Aorta (tissue), 5 donors: Measurements from ENCODE around the gene RASD1. TPM values are rescaled to one million over a fixed set of nuclear protein-coding genes. Genes with fewer than 3 reads are reported as not detected.

ENCODE experiments used
- ATAC-seq: fragments of 200-7000 bp; cut with Tn5 transposase; one replicate; pipeline ENCODE4 v1.9.1; 2022; ENCODE audit warnings: moderate library complexity; ENCODE audit not compliant: low FRiP score
- DNase-seq, 2 donors: peaks; one replicate each; pipeline ENCODE4 v3.0.0-alpha.2; 2020
- H3K27ac ChIP-seq, 2 donors: one replicate each; pipeline ENCODE4 v1.5.1; 2013; ENCODE audit warnings: low read length in 2 of 2, mild to moderate bottlenecking in 2 of 2, moderate library complexity in 2 of 2, control low read depth in 1 of 2, inconsistent platforms in 1 of 2, low read depth in 1 of 2
- H3K27me3 ChIP-seq, 2 donors: one replicate each; pipeline ENCODE4 v1.6.1; 2013; ENCODE audit warnings: control low read depth in 1 of 2, low read length in 1 of 2, mild to moderate bottlenecking in 1 of 2, moderate library complexity in 1 of 2; ENCODE audit not compliant: insufficient read depth in 2 of 2, control insufficient read depth in 1 of 2
- H3K36me3 ChIP-seq, 2 donors: one replicate each; pipeline ENCODE4 v1.6.1; 2013; ENCODE audit warnings: control low read depth in 1 of 2, low read length in 1 of 2, mild to moderate bottlenecking in 1 of 2; ENCODE audit not compliant: insufficient read depth in 2 of 2, control insufficient read depth in 1 of 2
- H3K4me1 ChIP-seq, 2 donors: one replicate each; pipeline ENCODE4 v1.6.1; 2013; ENCODE audit warnings: low read length in 2 of 2, control low read depth in 1 of 2, mild to moderate bottlenecking in 1 of 2, moderate library complexity in 1 of 2; ENCODE audit not compliant: insufficient read depth in 2 of 2, control insufficient read depth in 1 of 2
- H3K4me3 ChIP-seq, 2 donors: one replicate each; pipeline ENCODE4 v1.5.1; 2013; ENCODE audit warnings: low read length in 2 of 2, control low read depth in 1 of 2, mild to moderate bottlenecking in 1 of 2
- H3K9me3 ChIP-seq: one replicate; pipeline ENCODE4 v1.6.1; 2013; ENCODE audit warnings: mild to moderate bottlenecking, low read length; ENCODE audit not compliant: control insufficient read depth
- WGBS, 2 donors: extraction: QIAGEN DNeasy Blood & Tissue Kit; methylation state at CpG; one replicate each; pipeline ENCODE4 v1.1.7; 2013; 5-methylcytosine and 5-hydroxymethylcytosine counted together
- intact Hi-C, 2 donors: fragments of 100-400 bp; cut with DNase I; formaldehyde crosslinking; loops; one replicate each; pipeline versions ENCODE4 v1.14.2 to v1.15.0; 2022
- polyA plus RNA-seq, 2 donors: library from polyadenylated mRNA; stranded (reverse); fragments of 200-250 nt; gene quantifications; one replicate each; pipeline ENCODE4 v1.2.3, GENCODE V29; 2013
- total RNA-seq, 2 donors: library from RNA; stranded (reverse); fragmentation: NEBNext Ultra II Directional; extraction: Animal tissue kit (Norgen Biotek cat#: 25700); gene quantifications; one replicate each; pipeline ENCODE4 v1.2.1, GENCODE V29; 2021
- donor health status: healthy with polysubstance abuse.
- donor health status: Bipolar disorder and iron deficiency.
- donor health status: DM: no; HTN: no; CAD: no.
- donor health status: DM: no; HTN: no; CAD: no.
- donor health status: DM: yes; HTN: yes; CAD: no.

The RASD1 gene
- total and polyA plus RNA-seq, 4 donors, result 2.9 to 50.1 (median 8.3) TPM

GRCh38 chr17:17448723-17449122 lies 47.5 kb downstream of the RASD1 start:
- H3K36me3 ChIP-seq, result no peaks in the 10 kb centered on the region
- H3K9me3 ChIP-seq, result no peaks in the 10 kb centered on the region
- no peaks in the 10 kb centered on the region for H3K27me3 ChIP-seq
- DNase-seq (no peak), ATAC-seq (no peak)
- intact Hi-C loops, result no loop called here
- no peaks in the 10 kb centered on the region for H3K4me1 ChIP-seq
- no peak overlapping the region for H3K27ac ChIP-seq
- no peak overlapping the region for H3K4me3 ChIP-seq
- 86 to 95% methylated on average over 4 of the region's 4 CpGs for WGBS, 2 donors

- intact Hi-C loops, result no loop called here
- no peak for ATAC-seq
These were observed 48.1 kb downstream of the RASD1 start for GRCh38 chr17:17448076-17448475.

GRCh38 chr17:17447264-17447663 lies 48.9 kb downstream of the RASD1 start:
- WGBS, 2 donors, result 75 to 81% methylated on average over 5 of the region's 5 CpGs
- intact Hi-C loops, result no loop called here
- Histone ChIP-seq H3K4me3 (no peak overlapping the region), H3K4me1 (no peaks in the 10 kb centered on the region), H3K27ac (no peak overlapping the region), H3K27me3 (no peaks in the 10 kb centered on the region), H3K9me3 (no peaks in the 10 kb centered on the region), H3K36me3 (no peaks in the 10 kb centered on the region)
- DNase-seq (no peak), ATAC-seq (no peak)

More at GRCh38 chr17:17448076-17448475, 48.1 kb downstream of the RASD1 start:
- 64 to 66% methylated on average over 5 of the region's 5 CpGs for WGBS, 2 donors
- H3K27ac ChIP-seq, result no peak overlapping the region
- DNase-seq, result no peak
- no peaks in the 10 kb centered on the region for H3K36me3 ChIP-seq
- no peak overlapping the region for H3K4me3 ChIP-seq
- H3K9me3 ChIP-seq, result no peaks in the 10 kb centered on the region
- no peaks in the 10 kb centered on the region for H3K4me1 ChIP-seq
- no peaks in the 10 kb centered on the region for H3K27me3 ChIP-seq

- 86 to 91% methylated on average over 4 of the region's 4 CpGs for WGBS, 2 donors
- intact Hi-C loops, result no loop called here
These were observed 49.5 kb downstream of the RASD1 start for GRCh38 chr17:17446666-17447155.

GRCh38 chr17:17445925-17446665 lies 50.1 kb downstream of the RASD1 start:
- Histone ChIP-seq H3K36me3 (no peaks in the 10 kb centered on the region), H3K9me3 (no peaks in the 10 kb centered on the region), H3K4me1 (no peaks in the 10 kb centered on the region), H3K27me3 (no peaks in the 10 kb centered on the region), H3K4me3 (no peak overlapping the region), H3K27ac (no peak overlapping the region)
- intact Hi-C loops, result no loop called here
- 33 to 38% methylated on average over 12 of the region's 12 CpGs for WGBS, 2 donors
- ATAC-seq (peak; percentile 39), DNase-seq (no peak)

More at GRCh38 chr17:17446666-17447155, 49.5 kb downstream of the RASD1 start:
- Histone ChIP-seq H3K27ac (no peak overlapping the region), H3K27me3 (no peaks in the 10 kb centered on the region), H3K36me3 (no peaks in the 10 kb centered on the region), H3K4me3 (no peak overlapping the region), H3K4me1 (no peaks in the 10 kb centered on the region), H3K9me3 (no peaks in the 10 kb centered on the region)
- DNase-seq (no peak), ATAC-seq (no peak)

GRCh38 chr17:17445296-17445924 lies 50.8 kb downstream of the RASD1 start:
- ATAC-seq, result no peak
- intact Hi-C loops, result no loop called here
- 70 to 72% methylated on average over 8 of the region's 8 CpGs for WGBS, 2 donors

More at GRCh38 chr17:17445296-17445924, 50.8 kb downstream of the RASD1 start:
- Histone ChIP-seq H3K36me3 (no peaks in the 10 kb centered on the region), H3K4me1 (no peaks in the 10 kb centered on the region), H3K9me3 (no peaks in the 10 kb centered on the region), H3K27me3 (no peaks in the 10 kb centered on the region), H3K4me3 (no peak overlapping the region), H3K27ac (no peak overlapping the region)
- DNase-seq, result no peak

Other genes starting within 250 kb of the RASD1 start
- 10 to 100 TPM; 39.2 to 40.3 TPM for gene COPS3, start 215.1 kb downstream of the RASD1 start, total RNA-seq
- gene COPS3, start 215.1 kb downstream of the RASD1 start, polyA plus RNA-seq, result 10 to 100 TPM; 32.5 to 39.3 TPM
- 1 to 10 TPM; 1.2 to 2.2 TPM for gene NT5M, start 193.0 kb downstream of the RASD1 start, total RNA-seq
- 1 to 10 TPM in 1 of 2 donors, not detected in 1; 1.6 TPM for gene NT5M, start 193.0 kb downstream of the RASD1 start, polyA plus RNA-seq
- gene MED9, start 19.4 kb downstream of the RASD1 start, total RNA-seq, result 10 to 100 TPM in 1 of 2 donors, 1 to 10 TPM in 1; 7.7 to 11.1 TPM
- gene MED9, start 19.4 kb downstream of the RASD1 start, polyA plus RNA-seq, result 1 to 10 TPM; 6.6 to 7.9 TPM
- 10 to 100 TPM; 15.3 to 17.7 TPM for gene PEMT, start 95.3 kb upstream of the RASD1 start, total RNA-seq
- 10 to 100 TPM in 1 of 2 donors, 1 to 10 TPM in 1; 4.5 to 23.8 TPM for gene PEMT, start 95.3 kb upstream of the RASD1 start, polyA plus RNA-seq
- 10 to 100 TPM; 23.9 to 35.8 TPM for gene RAI1, start 185.1 kb upstream of the RASD1 start, total RNA-seq
- 1 to 10 TPM; 2.0 to 7.0 TPM for gene RAI1, start 185.1 kb upstream of the RASD1 start, polyA plus RNA-seq